ENCODE data around the gene DCXR.

The DCXR gene

GRCh38 chr17:81996757-81997441 is 40.6 kb downstream of the DCXR start:
- DNase-seq, result no peak

DNA sequence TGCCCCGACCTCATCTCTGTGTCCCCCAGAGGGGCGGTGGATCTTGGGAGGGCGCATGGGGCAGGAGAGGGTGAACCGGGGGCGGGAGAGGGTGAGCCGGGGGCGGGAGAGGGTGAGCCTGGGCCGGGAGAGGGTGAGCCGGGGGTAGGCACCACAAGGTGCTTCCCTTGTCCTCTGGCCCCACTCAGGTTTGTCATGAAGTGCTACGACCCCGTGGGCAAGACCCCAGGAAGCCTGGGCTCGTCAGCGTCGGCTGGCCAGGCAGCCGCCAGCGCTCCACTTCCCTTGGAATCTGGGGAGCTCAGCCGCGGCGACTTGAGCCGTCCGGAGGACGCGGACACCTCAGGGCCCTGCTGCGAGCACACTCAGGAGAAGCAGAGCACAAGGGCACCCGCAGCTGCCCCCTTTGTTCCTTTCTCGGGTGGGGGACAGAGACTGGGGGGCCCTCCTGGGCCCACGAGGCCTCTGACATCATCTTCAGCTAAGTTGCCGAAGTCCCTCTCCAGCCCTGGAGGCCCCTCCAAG is 41.2 kb downstream of the DCXR start:
- no peak for DNase-seq

- DNase-seq, result no peak
Observed at GRCh38 chr17:81995463-81996231, 41.9 kb downstream of the DCXR start.

DNA sequence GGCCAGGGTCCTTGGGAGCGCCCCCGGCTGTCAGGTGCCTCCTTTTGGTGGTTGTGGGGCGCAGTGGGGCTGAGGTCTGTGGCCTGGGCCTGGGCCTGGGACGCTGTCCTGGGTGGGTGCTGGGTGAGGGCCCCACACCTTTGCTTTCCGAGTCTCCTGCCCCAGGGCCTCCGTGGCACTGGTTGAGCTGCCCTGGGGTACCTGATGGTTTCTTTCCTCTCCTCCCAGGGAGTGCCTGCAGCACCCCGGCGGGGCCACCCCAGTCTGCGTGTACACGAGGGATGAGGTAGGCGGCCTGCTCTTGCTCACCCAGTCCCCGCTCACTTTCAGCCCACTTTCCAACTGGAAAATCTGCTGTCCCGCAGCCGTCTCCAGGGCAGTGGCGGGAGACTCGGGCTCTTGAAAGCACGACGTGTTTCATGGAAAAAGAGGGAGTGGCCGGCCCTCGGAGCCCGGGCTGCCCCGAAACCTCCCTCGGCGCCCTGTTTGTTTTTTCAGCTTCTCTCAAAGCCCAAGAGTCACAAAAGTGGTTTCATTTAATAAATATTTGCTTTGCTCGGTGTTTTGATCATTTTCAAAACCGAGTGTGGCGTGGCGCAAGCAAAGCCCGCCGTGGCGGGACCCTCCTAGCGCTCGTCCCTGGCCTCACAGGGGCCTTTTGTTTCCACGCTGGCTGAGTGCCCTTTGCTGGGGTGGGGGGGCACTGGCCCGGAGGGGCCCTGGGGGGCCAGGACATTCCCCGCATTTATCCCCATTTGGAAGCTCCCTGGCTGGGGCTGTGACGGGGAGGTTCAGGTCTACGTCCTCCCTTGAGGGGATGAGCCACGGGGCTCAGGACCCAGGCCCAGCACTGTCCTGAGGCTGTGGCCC is 42.7 kb downstream of the DCXR start:
- DNase-seq, result no peak

- no peak for DNase-seq
Observed at GRCh38 chr17:81993729-81994592, 43.5 kb downstream of the DCXR start.

DNA sequence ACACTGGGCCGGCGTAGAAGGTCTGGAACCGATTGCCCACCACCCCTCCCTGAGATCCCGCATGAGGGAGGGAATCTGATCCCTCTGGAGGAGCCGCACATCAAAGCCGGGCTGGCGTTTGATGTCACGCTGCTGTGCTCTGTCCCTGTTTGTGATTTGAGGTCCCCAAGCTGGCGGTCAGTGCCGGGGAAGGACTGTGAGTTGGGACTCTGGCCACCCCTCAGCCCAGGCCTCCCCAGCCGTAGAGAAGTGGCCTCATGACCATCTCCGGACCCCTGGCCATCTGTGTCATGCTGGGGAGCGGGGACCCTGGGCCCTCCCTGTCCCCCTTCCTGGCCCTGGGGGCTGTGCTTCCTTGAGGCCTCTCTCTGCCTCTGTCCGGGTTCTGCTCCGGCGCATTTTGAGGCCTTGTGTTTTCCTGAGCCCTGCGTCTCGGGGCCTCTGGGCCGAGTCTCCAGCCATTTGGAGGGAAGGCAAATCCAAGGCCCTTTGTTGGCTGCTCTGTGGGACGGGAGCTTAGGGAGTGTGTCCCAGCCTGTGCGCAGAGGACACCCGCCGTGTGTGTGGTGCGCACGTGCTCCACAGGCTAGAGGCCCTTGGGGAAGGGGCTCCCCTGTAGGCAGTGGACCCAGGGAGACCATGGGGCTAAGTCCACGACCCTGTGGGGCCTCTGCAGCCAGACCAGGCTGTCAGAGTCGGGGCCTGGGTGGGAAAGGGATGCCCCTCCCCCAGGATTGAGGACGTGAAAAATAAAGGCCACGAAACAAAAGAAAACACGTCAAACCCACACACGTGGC is 45.0 kb downstream of the DCXR start:
- DNase-seq, result no peak

GRCh38 chr17:81991684-81992305 is 45.7 kb downstream of the DCXR start:
- no peak for DNase-seq

GRCh38 chr17:81990836-81991683 is 46.4 kb downstream of the DCXR start:
- DNase-seq, result no peak

DNA sequence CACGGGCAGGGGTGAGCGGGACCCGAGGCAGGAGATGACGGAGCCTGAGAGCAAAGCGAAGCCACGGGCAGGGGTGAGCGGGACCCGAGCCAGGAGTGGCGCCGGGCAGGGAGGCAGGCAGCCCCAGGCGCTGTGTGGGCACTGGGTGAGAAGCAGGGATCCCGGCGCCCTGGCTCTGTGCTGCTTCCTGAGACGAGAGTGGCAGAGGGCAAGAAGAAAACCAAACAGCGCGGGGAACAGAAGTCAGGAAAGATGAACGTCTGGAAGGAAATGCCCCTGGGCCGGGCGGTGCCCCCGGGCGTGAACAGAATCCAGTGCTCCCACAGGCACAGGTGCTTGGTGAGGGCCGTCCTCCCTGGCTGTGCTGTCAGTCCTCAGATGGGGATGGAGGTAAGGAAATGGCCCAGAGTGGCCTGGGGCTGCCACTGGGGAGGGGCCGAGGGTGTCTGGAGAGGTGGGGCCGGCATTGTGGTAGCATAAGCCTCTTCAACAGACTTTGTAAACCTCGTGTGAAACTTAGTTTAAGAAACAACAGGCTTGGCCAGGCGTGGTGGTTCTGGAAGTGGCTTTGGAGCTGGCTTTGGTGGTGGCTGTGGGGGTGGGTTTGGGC is 50.2 kb downstream of the DCXR start:
- DNase-seq, result no peak

GRCh38 chr17:81986606-81987005 is 50.9 kb downstream of the DCXR start:
- DNase-seq, result no peak
